MM.1S (cell line): Measurements from ENCODE around the gene RUBCN.
"Not testable (repeated sequence)": the region's sequence is repeated elsewhere in the genome, so short reads cannot be mapped to it uniquely, and the experiment has no call there.

Source experiments
- DNase-seq: peaks from one replicate; pipeline ENCODE4 v3.0.0-alpha.2; 2015
- H2AFZ ChIP-seq: fragments of 300-600 bp; sonication (generic); 2 replicates; pipeline ENCODE4 v1.6.0; 2016; ENCODE audit warnings: antibody characterized with exemption, low read length
- H3F3A ChIP-seq: fragments of 300-600 bp; sonication (generic); 2 replicates; pipeline ENCODE4 v1.6.1; 2016; ENCODE audit warnings: mild to moderate bottlenecking, antibody characterized with exemption, low read length, moderate library complexity, mixed read lengths; ENCODE audit not compliant: insufficient read depth
- H3K27ac ChIP-seq: fragments of 300-600 bp; sonication (generic); 2 replicates; pipeline ENCODE4 v1.5.1; 2016; ENCODE audit warnings: mild to moderate bottlenecking, low read length
- H3K27me3 ChIP-seq: fragments of 300-600 bp; sonication (generic); replicated peaks from 2 replicates; pipeline ENCODE4 v1.6.0; 2016; ENCODE audit warnings: low read length; ENCODE audit not compliant: insufficient read depth
- H3K36me3 ChIP-seq: fragments of 300-600 bp; sonication (generic); replicated peaks from 2 replicates; pipeline ENCODE4 v1.6.1; 2016; ENCODE audit warnings: mild to moderate bottlenecking, low read length, mixed read lengths; ENCODE audit not compliant: insufficient read depth
- H3K4me1 ChIP-seq: fragments of 300-600 bp; sonication (generic); 2 replicates; pipeline ENCODE4 v1.6.1; 2016; ENCODE audit warnings: low read length, mixed read lengths
- H3K4me2 ChIP-seq: fragments of 300-600 bp; sonication (generic); 2 replicates; pipeline ENCODE4 v1.6.0; 2016; ENCODE audit warnings: low read depth, low read length
- H3K4me3 ChIP-seq: fragments of 300-600 bp; sonication (generic); 2 replicates; pipeline ENCODE4 v1.5.1; 2016; ENCODE audit warnings: low read length, mixed read lengths
- H3K79me2 ChIP-seq: fragments of 300-600 bp; sonication (generic); 2 replicates; pipeline ENCODE4 v1.6.1; 2016; ENCODE audit warnings: mixed run types, low read length, mixed read lengths
- H3K9ac ChIP-seq: fragments of 300-600 bp; sonication (generic); 2 replicates; pipeline ENCODE4 v1.6.1; 2016; ENCODE audit warnings: low read length, mixed read lengths
- H3K9me2 ChIP-seq: fragments of 300-600 bp; sonication (generic); replicated peaks from 2 replicates; pipeline ENCODE4 v1.6.1; 2016; ENCODE audit warnings: mild to moderate bottlenecking, low read length, mixed read lengths; ENCODE audit not compliant: insufficient read depth
- H3K9me3 ChIP-seq: fragments of 300-600 bp; sonication (generic); replicated peaks from 2 replicates; pipeline ENCODE4 v1.6.1; 2016; ENCODE audit warnings: mild to moderate bottlenecking, low read length, mixed read lengths; ENCODE audit not compliant: insufficient read depth
- H4K20me1 ChIP-seq: fragments of 300-600 bp; sonication (generic); 2 replicates; pipeline ENCODE4 v1.6.1; 2016; ENCODE audit warnings: mild to moderate bottlenecking, low read length, moderate library complexity, mixed read lengths; ENCODE audit not compliant: insufficient read depth
- EZH2 ChIP-seq: fragments of 300-600 bp; sonication (generic); optimal IDR thresholded peaks from 2 replicates; pipeline ENCODE3; 2017; ENCODE audit warnings: low read depth, mild to moderate bottlenecking, antibody characterized with exemption, low read length, mixed read lengths
- EZH2phosphoT487 ChIP-seq: fragments of 300-600 bp; sonication (generic); IDR thresholded peaks from 2 replicates; pipeline ENCODE4 v1.6.1; 2018; ENCODE audit warnings: antibody characterized with exemption, low read length
- TF ChIP-seq, protein P1 (sequence below): fragments of 300-600 bp; sonication (generic); IDR thresholded peaks from 2 replicates; pipeline ENCODE4 v1.5.1; 2016; ENCODE audit warnings: antibody characterized with exemption, low read length, mixed read lengths

The RUBCN gene

DNA sequence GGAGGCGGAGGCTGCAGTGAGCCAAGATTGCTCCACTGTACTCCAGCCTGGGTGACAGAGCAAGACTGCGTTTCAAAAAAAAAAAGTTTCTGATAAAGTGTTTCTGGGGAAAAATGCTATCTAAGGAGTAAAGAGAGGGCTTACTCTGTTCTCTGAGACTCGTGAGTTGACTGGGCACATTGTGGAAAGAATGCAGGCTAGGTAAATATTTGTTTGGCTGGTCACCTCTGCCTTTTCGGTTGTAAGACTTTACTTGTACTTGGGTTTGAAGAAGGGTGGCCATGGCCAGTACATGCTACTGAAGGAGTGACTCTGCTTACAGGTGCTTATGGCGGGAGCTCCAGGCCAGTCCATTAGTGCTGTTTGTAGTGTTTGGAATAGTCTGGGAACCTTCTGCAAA is 68.7 kb downstream of the RUBCN start:
- Histone ChIP-seq H3K4me3 (no peak overlapping the region), H3K9me3 (no peaks in the 10 kb centered on the region), H3K9me2 (no peaks in the 10 kb centered on the region), H3K27me3 (no peaks in the 10 kb centered on the region), H3K36me3 (no peaks in the 10 kb centered on the region), H4K20me1 (no peaks in the 10 kb centered on the region), H2AFZ (no peak overlapping the region), H3K4me2 (no peak overlapping the region), H3K79me2 (no peaks in the 10 kb centered on the region), H3K9ac (no peak overlapping the region), H3F3A (no peaks in the 10 kb centered on the region), H3K4me1 (no peaks in the 10 kb centered on the region), H3K27ac (no peak overlapping the region)
- DNase-seq: no peak
- TF ChIP-seq, protein P1, sequence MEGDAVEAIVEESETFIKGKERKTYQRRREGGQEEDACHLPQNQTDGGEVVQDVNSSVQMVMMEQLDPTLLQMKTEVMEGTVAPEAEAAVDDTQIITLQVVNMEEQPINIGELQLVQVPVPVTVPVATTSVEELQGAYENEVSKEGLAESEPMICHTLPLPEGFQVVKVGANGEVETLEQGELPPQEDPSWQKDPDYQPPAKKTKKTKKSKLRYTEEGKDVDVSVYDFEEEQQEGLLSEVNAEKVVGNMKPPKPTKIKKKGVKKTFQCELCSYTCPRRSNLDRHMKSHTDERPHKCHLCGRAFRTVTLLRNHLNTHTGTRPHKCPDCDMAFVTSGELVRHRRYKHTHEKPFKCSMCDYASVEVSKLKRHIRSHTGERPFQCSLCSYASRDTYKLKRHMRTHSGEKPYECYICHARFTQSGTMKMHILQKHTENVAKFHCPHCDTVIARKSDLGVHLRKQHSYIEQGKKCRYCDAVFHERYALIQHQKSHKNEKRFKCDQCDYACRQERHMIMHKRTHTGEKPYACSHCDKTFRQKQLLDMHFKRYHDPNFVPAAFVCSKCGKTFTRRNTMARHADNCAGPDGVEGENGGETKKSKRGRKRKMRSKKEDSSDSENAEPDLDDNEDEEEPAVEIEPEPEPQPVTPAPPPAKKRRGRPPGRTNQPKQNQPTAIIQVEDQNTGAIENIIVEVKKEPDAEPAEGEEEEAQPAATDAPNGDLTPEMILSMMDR: no peak
- no peak for TF ChIP-seq EZH2
- no peak for TF ChIP-seq EZH2phosphoT487

DNA sequence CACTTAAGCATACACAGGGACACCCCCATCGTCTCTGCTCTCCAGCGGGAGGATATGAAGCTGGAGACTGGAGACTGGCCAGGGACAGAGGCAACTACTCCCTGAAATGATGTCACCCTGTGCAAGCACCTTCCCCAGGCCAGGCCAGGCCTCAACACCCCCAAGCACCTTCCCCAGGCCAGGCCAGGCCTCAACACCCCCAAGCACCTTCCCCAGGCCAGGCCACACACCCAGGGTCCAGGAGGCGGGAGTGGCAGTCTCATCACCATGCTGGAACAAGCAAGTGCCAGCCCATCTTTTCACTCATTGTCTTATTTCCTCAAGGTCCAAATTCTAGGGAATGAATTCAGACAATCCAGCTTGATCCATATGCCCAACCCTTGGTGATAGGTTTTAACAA is 69.4 kb downstream of the RUBCN start:
- H3K79me2 ChIP-seq, H3K27me3 ChIP-seq, H3K4me1 ChIP-seq, H4K20me1 ChIP-seq, DNase-seq, H2AFZ ChIP-seq, H3K9me2 ChIP-seq, H3K9me3 ChIP-seq, H3K36me3 ChIP-seq, H3K4me2 ChIP-seq, H3K9ac ChIP-seq, H3K27ac ChIP-seq, H3F3A ChIP-seq, H3K4me3 ChIP-seq: not testable (repeated sequence)

DNA sequence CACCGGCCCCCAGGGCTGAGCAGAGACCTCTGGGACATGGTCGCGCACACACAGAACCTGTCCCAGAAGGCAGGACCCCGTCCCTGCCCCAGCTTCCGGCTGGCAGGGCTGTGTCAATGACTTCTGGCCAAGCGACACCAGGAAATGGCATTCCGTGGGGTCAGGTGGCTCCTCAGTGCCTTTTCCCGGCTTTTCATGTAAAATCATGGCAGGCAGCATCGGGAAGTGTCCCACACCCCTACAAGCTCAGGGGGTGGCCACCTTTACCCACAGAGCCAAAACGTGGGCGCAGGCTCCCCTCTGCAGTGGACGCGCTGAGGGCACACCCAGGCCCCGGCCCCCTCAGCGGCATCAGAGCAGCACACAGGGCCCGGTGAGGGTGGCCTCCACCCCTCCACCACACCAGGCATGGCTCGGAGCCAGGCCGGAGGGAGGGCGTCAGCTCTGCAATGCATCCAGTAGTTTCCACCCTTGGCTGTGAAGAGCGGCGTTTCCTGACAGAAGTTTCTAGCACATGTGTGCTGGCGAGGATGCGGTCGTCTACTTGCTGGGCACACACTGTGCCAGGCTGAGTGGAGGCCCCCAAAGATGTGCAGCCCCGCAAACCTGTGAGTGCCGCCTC is 70.4 kb downstream of the RUBCN start:
- not testable (repeated sequence) for H3K4me1 ChIP-seq, H3K9me3 ChIP-seq, H3K27me3 ChIP-seq, H3K27ac ChIP-seq, DNase-seq, H3K9me2 ChIP-seq, H3K4me3 ChIP-seq, H2AFZ ChIP-seq, H3F3A ChIP-seq, H4K20me1 ChIP-seq, H3K4me2 ChIP-seq, H3K36me3 ChIP-seq, H3K9ac ChIP-seq, H3K79me2 ChIP-seq

DNA sequence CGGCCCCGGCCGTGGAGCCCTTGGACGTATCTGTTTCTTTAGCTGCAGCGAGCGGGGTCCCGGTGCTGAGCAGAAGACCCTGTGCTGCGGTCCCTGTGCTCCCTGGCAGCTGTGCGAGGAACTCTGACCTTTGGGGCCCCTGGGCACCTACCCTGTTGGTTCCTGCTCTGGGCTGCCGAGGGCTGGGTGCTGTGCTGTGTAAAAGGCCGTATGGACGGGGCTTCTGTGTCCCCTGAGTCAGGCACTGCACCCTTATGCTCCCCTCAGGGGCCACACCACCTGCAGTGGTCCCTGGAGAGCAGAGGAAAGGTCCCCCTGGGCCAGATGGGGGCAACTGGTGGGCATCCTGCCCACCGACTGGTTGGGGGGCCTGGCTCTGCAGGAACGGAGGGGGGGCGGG is 71.2 kb downstream of the RUBCN start:
- H4K20me1 ChIP-seq, H3K9ac ChIP-seq: not testable (repeated sequence)

DNA sequence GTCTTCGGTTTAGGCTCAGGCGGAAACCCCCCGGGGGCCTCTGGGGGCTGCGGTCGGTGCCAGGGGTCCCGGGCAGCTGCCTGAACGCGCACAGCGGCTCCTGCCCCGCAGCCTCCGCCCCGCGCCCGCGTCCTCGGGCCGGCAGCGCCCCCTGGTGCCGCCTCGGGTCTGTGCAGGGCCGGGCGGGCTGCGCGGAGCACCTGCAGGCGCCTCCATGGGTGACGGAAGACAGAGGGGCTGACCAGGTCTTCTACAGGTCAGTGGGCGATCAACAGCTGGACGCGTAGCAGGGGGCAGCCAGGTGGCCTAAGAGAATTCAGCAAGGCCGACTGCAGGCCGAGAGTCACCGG is 71.6 kb downstream of the RUBCN start:
- H2AFZ ChIP-seq, DNase-seq, H3F3A ChIP-seq, H3K4me1 ChIP-seq, H3K9me2 ChIP-seq, H3K9ac ChIP-seq, H3K27me3 ChIP-seq, H4K20me1 ChIP-seq, H3K79me2 ChIP-seq, H3K36me3 ChIP-seq, H3K27ac ChIP-seq, H3K9me3 ChIP-seq: not testable (repeated sequence)
- Histone ChIP-seq H3K4me2 (peak overlapping the region; percentile 81), H3K4me3 (peak overlapping the region; percentile 50; the same call in 1 of the 2 replicates)

More for the DNA sequence above, 71.2 kb downstream of the RUBCN start:
- H2AFZ ChIP-seq, H3K4me1 ChIP-seq, H3K4me3 ChIP-seq, H3F3A ChIP-seq, H3K9me2 ChIP-seq, H3K27ac ChIP-seq, H3K27me3 ChIP-seq, H3K9me3 ChIP-seq, H3K79me2 ChIP-seq, H3K4me2 ChIP-seq, H3K36me3 ChIP-seq, DNase-seq: not testable (repeated sequence)

DNA sequence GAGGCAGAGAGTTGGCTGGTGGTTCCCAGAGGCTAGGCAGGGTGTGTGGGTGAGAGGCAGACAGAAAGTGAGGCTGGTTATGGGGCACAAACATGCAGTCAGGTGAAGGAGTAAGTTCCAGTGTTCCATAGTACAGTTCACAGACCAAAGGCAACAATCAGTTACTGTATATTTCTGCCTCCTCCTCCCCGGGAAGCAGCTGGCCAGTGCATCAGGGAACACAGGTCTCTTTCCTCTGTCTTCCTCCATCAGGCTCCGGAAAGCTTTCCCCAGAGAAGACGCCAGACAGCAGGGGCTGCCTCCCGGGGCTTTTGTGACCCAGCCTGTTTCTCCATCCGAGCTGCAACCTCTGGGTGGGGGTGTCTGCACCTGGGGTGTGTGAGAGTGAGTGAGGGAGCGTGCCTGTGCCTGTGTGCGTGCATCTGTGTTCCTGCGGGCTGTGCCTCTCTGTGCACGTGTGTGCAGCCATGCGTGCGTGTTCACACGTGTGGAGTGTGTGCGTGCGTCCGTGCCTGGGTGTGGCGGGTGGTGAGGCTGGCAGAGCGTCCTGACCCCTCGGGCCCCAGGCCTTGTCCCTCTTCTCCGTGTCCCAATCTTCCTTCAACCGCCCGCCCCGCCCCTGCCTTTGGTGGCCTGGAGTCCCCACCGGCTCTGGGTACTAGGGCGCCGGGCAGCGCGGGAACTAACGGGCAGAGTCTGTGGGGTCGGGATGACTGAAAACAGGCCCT is 72.1 kb downstream of the RUBCN start:
- not testable (repeated sequence) for DNase-seq, H3K9ac ChIP-seq, H3K27ac ChIP-seq, H3K36me3 ChIP-seq, H3K4me1 ChIP-seq, H3K79me2 ChIP-seq, H4K20me1 ChIP-seq, H2AFZ ChIP-seq, H3K9me2 ChIP-seq, H3F3A ChIP-seq, H3K9me3 ChIP-seq, H3K27me3 ChIP-seq
- Histone ChIP-seq H3K4me2 (peak overlapping the region; percentile 81), H3K4me3 (peak overlapping the region; percentile 50)

DNA sequence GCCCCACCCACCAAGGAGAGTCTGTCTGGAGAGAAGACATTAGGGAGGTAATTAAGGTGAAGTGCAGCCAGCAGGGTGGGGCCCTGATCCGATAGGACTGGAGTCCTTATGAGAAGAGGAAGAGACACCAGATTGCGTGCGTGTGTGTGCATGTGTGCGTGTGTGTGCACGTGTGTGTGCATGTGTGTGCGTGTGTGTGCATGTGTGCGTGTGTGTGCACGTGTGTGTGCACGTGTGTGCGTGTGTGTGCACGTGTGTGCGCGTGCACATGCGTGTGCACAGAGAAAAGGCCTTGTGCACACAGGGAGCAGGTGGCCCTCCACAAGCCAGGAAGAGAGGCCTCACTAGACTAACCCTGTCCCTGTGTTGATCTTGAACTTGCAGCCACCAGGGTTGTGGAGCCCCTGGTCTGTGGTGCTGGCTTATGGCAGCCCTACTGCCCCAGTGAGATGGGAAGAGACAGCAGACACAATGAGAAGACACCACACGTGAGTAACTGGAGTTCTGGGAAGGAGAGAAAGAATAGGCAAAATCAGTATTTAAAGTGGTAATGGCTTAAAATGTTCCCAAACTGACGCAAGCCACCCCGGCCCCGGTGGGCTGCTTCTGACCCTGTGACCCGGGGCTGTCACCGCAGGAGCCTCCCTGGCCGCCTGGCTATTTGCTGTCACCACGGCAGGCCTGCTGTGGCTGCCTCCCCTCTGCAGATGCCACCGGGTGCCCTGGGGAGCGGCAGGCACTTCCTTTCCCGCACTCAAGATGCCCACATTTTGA is 73.2 kb downstream of the RUBCN start:
- not testable (repeated sequence) for H2AFZ ChIP-seq, H4K20me1 ChIP-seq, H3F3A ChIP-seq, H3K27ac ChIP-seq, H3K4me3 ChIP-seq, H3K36me3 ChIP-seq, H3K4me2 ChIP-seq, H3K79me2 ChIP-seq, DNase-seq, H3K9me2 ChIP-seq, H3K9me3 ChIP-seq, H3K27me3 ChIP-seq, H3K9ac ChIP-seq, H3K4me1 ChIP-seq
